TTC549 (cell line): Measurements from ENCODE around the gene WDR73.
"Not testable (repeated sequence)": the region's sequence is repeated elsewhere in the genome, so short reads cannot be mapped to it uniquely, and the experiment has no call there.

Source experiments
- FAIRE-seq: peaks from 2 replicates; lab custom pipeline; 2012; peaks lifted over from hg19 to GRCh38; lab: Jason Lieb, UNC

The WDR73 gene

GRCh38 chr15:84657748-84658079 is 3.6 kb upstream of the WDR73 start:
- FAIRE-seq = no peak

DNA sequence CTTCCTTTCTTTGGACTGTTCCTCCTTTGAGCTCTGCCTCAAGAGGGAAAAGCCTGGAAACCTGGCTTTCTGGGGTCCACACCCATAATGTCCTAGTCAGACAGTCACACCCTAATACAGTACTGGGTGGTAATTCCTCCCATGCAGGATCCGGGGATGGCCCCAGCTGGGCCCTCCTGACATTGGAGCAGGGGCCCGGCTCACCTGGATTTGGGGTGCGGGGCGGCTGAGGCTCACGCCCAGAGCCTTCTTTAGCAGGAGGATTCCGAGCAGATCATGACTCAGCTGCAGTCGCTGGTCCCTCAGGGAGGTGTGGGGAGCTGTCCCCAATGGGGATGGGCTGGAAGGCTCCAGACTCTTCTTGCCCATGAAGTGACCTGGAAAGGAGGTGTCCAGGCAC is 2.9 kb upstream of the WDR73 start:
- no peak for FAIRE-seq

GRCh38 chr15:84654689-84655453 is 788 bp upstream of the WDR73 start:
- FAIRE-seq = no peak

GRCh38 chr15:84653584-84653909 is 536 bp downstream of the WDR73 start:
- FAIRE-seq = no peak

DNA sequence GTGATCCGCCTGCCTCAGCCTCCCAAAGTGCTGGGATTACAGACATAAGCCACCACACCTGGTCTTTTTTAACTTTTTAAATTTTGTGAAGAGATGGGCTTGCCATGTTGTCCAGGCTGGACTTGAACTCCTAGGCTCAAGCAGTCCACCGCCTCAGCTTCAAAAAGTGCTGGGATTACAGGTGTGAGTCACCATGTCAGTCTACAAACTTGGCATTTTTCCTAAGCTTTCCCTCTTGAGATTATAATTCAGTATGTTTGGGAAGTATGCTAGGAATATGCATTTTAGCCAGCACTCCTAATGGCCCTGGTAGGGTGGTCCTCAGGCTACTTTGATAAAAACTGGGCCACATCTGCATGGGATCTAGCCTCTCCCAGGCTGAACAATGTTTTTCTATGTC is 4.4 kb downstream of the WDR73 start:
- FAIRE-seq = no peak

DNA sequence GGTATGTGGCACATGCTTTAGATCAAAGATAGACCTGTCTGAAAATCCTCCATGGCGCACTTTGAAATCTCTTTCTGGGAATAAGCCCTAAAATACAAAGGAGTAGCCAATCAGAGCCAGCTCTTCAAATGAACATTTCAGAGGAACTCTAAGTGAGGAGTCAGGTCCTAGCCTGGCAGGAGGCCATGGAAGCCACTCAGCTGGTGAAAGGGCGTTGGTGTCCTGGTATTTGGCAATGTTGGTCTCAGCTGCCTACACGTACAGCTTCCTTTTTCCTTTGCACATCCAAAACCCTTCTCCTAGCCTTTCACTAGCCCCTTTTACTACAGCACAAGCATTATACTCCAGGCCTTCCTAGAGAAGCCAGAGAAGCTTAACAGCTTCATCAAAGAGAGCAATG is 5.5 kb downstream of the WDR73 start:
- FAIRE-seq = no peak

DNA sequence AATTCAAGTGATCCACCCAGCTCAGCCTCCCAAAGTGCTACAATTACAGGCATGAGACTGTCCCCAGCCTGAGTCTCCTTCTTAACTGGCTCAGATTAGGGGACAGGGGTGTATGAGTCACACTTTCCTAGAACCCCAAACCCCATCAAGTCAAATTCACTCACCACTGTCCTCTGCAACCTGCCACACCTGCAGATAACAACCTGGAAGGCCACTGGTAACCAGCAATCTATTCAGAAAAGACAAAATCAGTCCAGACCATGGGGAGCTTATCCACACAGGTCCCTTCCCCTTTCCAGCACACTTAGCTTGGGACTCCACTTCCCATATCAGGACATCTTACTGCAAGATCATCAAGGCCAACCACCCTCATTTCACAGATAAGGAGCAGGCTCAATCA is 6.4 kb downstream of the WDR73 start:
- FAIRE-seq = no peak

GRCh38 chr15:84645997-84646396 is 8.1 kb downstream of the WDR73 start:
- FAIRE-seq = no peak

DNA sequence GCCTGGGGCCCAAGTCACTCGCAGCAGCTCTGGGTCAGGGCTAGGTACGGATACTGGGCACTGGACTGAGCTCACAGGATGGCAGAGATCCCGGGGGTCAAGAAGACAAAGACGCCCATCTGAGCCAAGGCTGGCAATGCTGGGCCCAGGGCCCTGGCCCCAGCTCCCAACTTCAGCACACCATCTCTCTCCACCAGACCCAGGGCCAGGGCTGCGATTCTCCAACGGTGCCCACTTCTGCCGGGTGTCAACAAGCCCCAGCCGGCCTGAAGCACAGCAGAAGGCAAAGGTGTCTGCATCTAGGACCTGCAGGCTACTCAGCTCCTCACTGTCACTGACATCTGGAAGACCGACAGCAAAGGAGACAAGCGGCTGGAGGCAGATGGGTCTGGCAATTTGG is 8.6 kb downstream of the WDR73 start:
- FAIRE-seq = no peak

GRCh38 chr15:84643838-84644237 is 10.2 kb downstream of the WDR73 start:
- FAIRE-seq = no peak

DNA sequence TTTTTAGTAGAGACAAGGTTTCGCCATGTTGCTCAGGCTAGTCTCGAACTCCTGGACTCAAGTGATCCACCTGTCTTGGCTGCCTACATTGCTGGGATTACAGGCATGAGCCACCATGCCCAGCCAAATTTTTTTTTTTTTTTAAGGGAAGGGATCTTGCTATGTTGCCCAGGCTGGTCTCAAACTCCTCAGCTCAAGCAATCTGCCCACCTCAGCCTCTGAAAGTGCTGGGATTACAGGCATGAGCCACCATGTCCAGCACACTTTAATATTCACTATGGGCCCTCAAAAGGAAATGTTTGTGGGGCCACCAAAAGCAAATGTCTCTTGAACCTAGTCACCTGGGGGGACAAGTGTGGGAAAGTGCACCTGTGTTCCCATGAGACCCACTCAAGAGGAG is 11.4 kb downstream of the WDR73 start:
- FAIRE-seq = not testable (repeated sequence)

- FAIRE-seq = not testable (repeated sequence)
These were observed 12.2 kb downstream of the WDR73 start for GRCh38 chr15:84641871-84642270.

GRCh38 chr15:84638103-84638502 is 16.0 kb downstream of the WDR73 start:
- FAIRE-seq = no peak

DNA sequence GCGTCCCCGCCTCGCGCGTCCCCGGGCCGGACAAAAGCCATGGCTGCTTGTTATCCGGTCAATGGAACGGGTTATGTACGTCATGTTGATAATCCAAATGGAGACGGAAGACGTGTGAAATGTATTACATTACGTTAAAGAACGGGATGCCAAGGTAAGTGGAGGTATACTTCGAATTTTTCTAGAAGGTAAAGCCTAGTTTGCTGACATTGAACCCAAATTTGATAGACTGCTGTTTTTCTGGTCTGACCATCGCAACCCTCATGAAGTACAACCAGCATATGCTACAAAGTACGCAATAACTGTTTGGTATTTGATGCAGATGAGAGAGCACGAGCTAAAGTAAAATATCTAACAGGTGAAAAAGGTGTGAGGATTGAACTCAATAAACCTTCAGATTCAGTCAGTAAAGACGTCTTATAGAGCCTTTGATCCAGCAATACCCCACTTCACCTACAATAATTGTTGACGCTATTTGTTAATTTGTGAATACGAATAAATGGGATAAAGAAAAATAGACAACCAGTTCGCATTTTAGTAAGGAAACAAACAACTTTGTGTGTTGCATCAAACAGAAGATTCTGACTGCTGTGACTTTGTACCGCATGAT is 19.8 kb downstream of the WDR73 start:
- FAIRE-seq = no peak

DNA sequence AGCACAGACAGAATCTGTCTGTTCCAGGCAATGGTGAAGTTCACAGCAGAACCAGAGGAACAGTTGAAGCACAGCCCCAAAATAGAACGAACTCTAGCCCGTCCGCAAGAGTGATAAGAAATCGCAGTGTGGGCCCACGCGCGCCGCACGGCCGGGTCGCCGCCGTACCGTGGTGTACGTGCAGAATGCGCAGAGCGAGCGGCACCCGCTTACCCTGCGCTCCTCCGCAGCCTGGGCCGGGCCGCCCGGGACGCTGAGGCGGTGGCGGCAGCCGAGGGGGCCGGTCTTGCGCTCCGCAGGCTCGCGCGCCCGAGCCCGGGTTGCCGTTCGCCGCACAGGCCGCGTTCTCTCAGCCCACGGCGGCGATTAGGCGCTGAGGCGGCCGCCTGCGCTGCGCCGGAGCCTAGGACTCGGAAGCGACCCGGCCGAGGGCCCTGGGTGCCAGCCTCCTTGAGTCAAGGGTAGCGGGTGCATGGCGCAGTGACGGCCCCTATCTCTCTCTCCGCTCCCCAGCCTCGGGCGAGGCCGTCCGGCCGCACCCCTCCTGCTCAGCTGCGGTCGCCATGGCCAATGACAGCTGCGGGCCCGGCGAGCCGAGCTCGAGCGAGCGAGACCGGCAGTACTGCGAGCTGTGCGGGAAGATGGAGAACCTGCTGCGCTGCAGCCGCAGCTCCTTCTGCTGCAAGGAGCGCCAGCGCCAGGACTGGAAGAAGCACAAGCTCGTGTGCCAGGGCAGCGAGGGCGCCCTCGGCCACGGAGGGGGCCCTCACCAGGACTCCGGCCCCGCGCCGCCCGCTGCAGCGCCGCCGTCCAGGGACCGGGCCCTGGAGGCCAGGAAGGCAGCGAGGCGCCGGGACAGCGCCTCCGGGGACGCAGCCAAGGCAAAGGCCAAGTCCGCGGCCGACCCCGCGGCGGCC is 20.5 kb downstream of the WDR73 start:
- FAIRE-seq = no peak

- FAIRE-seq = no peak
These were observed 22.3 kb downstream of the WDR73 start for GRCh38 chr15:84631706-84632272.

- FAIRE-seq = no peak
These were observed 25.1 kb downstream of the WDR73 start for GRCh38 chr15:84629033-84629432.

GRCh38 chr15:84625123-84625522 is 29.0 kb downstream of the WDR73 start:
- FAIRE-seq = no peak

DNA sequence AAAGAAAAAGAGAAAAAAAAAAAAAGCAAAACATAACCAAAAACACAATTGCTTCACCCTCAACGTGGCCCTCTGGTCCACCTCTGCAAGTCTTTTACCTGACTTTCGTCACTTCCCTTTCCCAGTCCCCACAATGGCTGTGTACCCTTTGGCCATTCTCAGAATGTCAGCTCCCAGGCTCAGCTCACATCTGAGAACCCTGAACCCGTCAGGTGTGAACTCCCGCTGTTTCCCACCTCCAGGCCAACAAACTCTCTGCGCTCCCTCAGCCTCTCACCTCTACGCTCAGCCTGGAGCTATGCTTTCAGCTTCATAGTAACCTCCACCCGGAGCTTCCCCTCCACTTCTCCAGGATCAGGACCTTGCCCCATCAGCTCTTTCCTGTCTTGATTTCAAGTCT is 29.7 kb downstream of the WDR73 start:
- no peak for FAIRE-seq

DNA sequence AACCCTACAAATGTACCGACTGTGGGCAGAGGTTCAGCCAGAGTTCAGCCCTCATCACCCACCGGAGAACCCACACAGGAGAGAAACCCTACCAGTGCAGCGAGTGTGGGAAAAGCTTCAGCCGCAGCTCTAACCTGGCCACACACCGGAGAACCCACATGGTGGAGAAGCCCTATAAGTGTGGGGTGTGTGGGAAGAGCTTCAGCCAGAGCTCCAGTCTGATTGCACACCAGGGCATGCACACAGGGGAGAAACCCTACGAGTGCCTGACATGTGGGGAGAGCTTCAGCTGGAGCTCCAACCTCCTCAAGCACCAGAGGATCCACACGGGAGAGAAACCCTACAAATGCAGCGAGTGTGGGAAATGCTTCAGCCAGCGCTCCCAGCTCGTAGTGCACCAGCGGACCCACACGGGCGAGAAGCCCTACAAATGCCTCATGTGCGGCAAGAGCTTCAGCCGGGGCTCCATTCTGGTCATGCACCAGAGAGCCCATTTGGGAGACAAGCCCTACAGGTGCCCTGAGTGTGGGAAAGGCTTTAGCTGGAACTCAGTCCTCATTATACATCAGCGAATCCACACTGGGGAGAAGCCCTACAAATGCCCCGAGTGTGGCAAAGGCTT is 32.6 kb downstream of the WDR73 start:
- FAIRE-seq = no peak

DNA sequence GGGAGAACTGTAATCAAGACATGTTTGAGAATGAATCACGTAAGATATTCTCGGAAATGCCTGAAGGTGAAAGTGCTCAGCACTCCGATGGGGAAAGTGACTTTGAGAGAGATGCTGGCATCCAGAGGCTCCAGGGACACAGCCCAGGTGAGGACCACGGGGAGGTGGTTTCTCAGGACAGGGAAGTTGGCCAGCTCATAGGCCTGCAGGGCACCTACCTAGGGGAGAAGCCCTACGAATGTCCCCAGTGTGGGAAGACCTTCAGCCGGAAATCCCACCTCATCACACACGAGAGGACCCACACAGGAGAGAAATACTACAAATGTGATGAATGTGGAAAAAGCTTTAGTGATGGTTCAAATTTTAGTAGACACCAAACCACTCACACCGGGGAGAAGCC is 33.5 kb downstream of the WDR73 start:
- FAIRE-seq = no peak

- no peak for FAIRE-seq
These were observed 37.8 kb downstream of the WDR73 start for GRCh38 chr15:84616235-84616634.

DNA sequence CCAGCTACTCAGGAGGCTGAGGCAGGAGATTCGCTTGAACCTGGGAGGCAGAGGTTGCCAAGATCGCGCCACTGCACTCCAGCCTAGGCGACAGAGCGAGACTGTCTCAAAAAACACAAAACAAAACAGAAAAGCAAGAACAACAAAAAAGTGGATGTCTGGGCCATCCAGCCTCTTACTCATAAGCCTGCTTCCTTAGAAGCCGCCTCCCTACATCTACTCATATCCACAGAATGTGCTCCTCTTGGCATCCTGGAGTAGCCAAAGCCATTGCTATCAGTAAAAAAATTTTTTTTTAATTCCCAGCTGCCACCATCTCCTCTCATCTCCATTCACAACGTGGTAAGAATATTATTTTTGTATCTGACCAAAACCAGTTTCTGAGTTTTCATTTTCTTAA is 42.5 kb downstream of the WDR73 start:
- FAIRE-seq = no peak
